ENCODE results near the gene USP35.

USP35 gene

DNA sequence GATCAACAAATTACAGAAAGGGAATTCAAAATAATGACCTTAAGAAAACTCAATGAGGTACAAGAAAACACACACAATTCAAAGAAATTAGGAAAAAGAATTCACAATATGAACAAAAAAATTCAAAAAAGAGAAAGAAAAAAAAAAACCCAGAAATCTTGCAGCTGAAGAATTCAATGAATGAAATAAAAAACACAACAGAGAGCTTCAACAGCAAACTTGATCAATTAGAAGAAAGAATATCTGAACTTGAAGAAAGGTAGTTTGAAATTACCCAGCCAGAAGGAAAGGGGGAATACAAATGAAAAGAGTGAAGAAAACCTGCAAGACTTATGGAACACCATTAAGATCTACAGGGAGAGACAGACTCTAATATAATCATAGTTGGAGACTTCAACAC, 52.8 kb downstream of the USP35 start:
- DNase-seq: no peak

DNA sequence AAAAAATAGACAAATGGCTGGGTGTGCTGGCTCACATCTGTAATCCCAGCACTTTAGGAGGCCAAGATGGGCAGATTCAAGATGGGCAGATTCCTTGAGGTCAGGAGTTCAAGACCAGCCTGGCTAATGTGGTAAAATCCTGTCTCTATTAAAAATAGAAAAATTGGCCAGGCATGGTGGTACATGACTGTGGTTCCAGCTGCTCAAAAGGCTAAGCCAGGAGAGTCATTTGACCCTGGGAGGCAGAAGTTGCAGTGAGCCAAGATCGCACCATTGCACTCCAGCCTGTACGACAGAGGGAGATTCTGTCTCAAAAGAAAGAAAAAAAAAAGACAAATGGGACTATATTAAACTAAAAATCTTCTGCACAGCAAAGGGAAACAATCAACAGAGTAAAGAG, 55.4 kb downstream of the USP35 start:
- DNase-seq: no peak

DNA sequence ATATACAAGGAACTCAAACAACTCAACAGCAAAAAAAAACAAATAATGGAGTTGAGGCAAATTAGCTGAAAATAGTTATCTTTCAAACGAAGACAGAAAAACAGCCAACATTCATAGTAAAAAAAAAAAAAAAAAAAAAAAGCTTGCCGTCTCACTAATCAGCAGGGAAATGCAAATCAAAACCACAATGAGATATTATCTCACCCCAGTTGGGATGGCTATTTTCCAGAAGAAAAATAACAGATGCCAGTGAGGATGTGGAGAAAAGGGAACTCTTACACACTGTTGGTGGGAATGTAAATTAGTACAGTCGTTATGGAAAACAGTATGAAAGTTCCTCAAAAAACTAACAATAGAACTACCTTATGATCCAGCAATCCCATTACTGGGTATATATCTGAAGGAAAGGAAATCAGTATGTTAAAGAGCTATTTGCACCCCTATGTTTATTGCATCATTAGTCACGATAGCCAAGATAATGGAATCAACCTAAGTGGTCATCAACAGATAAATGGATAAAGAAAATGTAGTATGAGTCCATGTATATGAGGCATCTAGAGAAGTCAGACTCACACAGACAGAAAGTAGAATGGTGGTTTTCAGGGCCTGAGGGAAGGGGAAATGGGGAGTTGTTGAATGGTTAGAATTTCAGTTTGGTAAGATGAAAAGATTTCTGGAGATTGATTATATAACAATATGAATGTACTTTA, 56.0 kb downstream of the USP35 start:
- no peak for DNase-seq

DNA sequence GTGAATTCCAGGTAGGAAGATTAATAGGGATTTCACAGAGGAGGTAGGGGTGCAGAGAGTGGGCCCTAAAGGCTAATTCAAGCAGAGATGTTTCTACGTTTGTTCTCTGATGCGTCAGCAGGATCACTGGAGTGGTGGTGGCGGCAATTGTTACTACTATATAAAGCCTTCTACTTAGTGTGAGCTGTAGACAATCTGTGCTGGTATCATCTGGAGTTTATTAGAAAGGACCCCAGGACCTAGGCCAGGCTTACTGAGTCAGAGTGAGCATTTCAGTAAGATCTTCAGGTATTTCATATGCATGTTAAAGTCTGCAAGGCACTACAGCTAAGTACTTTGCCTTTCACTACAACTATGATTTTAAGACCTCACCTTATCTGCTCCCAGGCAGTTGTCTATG, 59.5 kb downstream of the USP35 start:
- no peak for DNase-seq

DNA sequence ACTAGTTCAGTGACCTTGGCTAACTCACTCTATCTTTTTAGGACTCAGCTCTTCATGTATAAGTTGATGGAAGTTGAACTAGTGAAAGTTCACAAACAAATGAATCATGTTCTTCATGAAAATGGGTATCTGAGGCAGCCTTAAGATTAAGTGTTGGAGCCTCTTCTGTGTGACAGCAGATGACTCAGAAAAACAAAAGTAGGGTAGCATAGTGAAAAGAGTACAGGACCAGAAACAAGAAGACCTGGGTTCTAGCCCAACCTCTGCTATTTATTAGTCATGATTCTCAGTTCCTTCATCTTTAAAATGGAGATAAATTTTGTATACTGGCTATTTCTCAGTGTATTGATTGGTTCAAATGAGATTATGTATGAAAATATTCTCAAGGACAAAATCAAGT, 60.2 kb downstream of the USP35 start:
- no peak for DNase-seq

DNA sequence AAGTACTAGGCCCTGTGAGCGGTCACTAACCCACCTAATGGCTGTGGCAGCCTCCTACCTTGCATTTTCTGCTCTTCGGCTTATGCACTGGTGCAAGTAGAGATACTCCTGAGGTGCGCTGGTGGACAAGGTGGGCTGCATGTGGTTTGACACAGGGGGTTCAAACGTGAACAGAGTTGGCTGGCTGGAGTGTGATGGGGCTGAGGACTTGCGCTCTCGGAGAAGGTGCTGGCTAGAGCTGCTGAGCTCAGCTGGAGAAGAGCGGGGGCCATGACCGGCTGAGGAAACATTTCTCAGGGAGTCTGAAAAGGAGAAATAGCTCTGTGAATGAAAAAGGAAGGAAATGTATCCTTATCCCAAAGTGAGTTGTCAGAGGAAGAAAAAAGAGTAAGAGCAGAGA, 61.4 kb downstream of the USP35 start:
- no peak for DNase-seq

DNA sequence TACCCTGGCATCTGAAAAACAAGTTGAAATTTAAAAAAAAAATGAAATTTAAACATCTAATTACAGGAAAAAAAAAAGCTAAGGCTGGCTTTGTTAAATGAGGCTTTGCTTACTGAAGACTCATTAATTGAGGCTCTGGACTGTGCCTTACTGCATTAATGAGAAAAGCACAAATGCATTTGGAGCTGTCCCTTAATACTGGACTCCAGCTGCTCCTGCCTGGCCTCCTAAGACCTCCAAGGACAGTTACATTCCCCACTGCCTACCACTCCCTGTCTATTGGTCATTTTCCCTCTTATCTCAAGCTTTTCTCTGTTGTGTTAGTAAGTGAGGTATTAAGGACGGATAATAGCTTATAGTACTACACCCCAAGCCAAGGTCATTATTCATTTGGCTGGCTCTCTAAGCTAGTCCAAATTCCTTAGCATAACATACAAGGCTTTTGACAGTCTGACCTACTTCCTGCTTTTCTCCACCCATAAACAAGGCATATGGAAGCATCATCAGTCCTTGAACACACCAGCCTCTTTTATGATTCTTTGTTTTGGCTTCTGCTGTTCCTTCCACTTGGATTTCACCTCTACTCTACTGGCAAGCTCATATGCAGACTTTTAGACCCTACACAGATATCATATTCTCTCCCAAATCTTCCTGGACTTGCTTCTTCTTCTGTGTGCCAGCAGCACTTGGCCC, 62.5 kb downstream of the USP35 start:
- no peak for DNase-seq

DNA sequence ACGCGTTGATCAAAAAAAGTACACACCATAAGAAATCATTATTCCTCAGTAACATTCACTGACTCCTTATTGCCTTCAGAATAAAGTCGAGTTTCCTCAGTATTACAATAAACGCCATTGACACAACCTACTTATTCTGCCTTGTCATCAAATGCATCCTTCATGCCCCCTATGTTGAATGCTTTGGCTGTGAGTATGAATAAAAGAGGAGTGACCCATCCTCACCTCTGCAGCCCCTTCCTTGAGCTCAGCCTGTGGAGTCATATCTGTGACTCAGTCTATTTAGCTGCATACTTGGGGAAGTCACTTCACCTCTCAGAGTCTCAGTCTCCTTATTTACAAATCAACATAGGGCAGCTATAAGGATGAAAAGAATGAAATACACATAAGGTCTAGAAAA, 65.1 kb downstream of the USP35 start:
- DNase-seq: no peak

DNA sequence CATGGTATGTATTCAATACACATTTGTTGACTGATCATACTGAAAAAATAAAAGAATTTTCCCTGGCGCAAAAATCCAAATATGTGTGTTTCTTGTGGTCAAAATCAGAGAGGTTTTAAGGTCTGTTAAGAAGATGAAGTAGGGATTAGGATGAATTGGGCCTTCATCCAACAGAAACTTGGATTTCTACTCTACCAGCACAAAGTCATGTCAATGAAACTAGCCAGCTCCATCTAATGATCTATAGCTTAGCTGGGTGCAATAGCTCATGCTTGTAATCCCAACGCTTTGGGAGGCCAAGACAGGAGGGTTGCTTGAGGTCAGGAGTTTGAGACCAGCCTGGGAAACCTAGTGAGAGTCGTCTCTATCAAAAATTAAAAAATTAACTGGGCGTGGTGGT, 65.5 kb downstream of the USP35 start:
- DNase-seq: no peak

DNA sequence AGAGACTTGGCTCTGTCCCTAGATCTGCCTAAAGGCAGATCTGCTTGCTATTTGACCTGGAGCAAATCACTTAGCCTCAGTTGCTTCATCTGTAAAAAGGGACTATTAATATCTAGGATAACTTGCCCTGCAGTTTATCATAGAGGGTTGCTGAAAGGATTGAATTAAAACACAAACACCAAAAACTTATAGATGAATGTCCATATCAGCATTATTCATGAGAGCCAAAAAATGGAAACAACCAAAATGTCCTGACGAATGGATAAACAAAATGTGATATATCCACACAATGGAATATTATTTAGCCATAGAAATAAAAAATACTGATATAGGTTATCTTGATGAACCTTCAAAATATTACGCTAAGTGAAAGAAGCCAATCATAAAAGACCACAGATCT, 67.2 kb downstream of the USP35 start:
- DNase-seq: no peak

DNA sequence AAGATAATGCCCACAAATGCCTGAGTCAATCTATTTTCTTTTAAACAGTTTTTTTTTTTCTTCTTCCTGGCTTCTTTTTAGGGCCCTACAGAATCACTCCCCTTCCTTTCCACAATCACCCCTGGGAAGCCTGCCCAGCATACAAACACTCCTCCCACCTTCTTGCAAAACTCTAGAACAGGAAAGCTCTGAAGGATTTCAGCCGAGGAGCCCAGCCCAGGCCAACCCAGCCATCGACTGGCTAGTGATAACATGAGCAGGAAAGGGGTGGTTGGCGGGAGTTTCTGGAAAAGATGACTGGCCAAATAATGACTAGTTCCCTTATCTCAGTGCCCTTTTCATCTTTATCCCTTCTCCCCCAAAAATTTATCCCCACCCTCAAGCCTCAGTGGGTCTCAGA, 68.2 kb downstream of the USP35 start:
- DNase-seq: no peak

DNA sequence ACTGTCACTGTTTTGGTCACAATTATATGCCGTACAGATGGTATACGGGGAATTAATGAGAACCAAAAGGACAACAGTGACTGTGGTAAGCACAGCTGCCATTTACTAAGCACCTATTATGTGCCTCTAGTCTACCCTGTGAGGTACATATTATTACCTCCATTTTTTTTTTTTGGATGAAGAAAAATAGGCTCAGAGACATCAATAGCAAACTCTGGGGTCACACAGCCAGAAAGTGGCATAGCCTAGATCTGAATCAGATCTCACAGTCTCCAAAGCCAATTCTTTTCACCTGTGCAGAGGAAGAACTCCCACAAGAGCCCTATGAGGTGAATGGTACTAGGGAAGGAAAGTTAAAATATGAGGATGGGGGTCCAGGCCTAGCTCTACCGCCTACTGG, 68.9 kb downstream of the USP35 start:
- no peak for DNase-seq

DNA sequence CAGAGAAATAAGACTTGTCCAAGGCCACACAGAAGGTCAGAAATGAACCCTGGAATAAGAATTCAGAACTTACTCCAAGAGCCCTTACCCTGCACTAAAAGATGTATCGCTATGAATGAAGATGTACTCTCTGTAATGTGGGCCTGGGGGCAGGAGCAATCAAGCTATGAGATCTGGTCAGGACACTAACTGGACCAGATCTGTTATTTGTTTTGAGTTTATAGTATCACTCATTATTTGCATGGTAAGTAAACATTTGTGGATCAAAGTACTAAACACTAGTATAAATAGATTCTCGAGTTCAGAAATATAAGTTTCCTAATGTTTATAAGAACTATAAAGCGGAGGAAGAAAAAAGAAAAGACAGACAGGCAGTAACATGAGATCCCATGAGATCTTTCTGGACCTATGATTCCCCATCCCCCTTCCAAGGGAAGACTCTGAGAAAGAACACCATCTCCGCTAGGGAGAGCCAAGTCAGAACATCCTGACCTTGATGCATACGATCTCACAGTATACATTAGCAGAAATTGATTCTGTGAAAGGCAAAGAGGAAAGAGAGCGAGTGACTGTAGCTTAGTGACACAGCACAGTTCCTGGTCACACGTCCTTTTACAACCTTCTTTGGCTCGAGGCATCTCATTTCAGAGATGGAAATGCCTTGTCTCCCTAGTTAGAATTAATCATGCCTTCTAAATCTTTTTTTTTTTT, 71.2 kb downstream of the USP35 start:
- DNase-seq: no peak

DNA sequence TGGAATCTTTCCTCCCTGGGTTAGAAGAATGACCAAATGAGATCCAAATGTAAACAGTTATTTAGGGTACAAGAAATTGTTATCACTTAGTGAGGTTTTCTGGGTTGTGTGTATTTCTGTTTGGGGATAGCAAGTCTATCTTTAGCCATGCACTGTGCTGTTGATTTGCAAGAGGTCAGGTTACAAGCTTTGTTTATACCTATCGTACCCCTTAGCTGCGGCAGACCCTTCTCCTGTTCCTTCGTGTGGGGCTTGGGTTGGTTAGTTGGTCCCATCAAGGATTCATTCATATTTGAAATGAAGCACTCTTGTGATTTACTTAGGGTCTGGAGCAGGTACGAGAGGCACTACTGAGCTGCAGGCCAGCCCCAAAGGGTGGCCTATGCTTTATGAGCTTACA, 72.6 kb downstream of the USP35 start:
- DNase-seq: no peak

DNA sequence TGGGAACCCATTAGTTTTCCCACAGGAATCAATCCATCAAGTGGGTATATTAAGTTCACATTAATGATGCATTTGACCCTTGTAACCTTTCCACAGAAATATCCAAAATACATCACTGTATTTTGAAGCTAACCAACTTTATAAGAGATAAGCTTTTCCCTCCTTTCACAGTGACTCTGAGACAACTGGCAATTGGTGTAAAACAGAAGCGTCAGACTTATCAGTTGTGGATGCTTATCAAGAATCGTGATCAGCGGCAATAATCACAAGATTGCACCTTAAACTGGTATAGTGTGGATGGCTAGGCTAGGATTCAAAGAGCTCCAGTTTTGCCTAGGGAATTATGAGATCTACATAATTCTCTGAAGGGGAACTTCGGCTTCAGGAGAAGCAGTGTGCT, 73.1 kb downstream of the USP35 start:
- DNase-seq: no peak

DNA sequence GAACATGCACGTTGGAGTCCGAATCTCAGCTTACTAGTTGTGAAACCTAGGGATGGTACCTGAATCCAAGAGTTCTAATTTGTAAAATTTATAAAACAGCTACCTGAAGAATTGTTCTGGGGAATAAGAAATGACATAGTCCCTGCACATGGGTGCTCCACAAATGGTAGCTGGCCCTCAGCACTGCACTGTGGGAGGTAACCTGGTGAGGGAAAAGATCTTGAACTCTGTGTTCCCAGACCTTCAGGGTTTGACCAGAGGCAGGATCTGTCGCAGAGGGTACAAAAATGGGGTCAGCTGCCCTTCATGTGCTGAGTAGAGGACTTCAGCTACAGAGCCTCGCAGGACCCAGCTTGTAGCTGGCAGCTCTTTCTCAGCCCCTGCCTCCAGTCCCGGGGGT, 73.5 kb downstream of the USP35 start:
- DNase-seq: no peak

DNA sequence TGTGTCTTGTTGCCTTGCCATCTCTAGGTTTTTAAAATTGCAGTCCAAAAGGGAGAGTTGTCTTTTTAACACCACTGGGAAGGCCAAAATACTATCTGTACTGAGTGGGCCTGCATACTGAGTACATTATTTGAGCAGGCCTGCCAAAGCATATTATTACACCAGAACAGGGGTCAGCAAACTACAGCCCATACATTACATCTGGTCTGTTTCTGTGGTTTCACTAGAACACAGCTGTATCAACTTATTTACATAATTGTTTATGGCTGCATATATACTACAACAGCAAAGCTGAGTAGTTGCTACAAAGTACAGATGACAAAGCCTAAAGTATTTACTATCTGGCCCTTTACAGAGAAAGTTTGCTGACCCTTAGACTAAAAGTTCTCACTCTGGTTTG, 74.0 kb downstream of the USP35 start:
- no peak for DNase-seq
